ENCODE measurements around the gene AOC2. TPM values are rescaled to one million over a fixed set of nuclear protein-coding genes. Genes with fewer than 3 reads are reported as not detected.
"Not testable (repeated sequence)": the region's sequence is repeated elsewhere in the genome, so short reads cannot be mapped to it uniquely, and the experiment has no call there.

The AOC2 gene
- total and polyA plus RNA-seq, 4 donors = 1.2 to 4.1 (median 2.3) TPM

DNA sequence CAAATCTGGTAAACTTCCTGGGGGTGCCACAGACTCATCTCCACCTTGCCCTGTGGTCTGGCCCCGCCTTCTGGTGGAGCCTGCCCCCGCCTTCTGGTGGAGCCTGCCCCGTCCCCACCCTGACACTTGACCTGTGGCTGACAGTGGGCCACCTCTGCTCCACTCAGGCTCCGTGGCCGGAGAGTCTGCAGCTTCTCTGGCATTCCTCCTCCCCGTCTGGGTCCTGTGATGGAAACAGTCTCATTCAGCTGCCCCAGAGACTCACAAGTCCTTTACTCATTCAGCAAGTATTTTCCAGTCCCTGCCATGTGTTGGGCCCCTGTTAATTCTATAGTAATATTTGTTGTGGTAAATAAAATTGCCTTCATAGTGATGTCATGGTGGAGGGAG lies 35.2 kb downstream of the AOC2 start:
- no peak overlapping the region for H3K4me3 ChIP-seq (ENCODE audit: low read depth, low read length)
- H3K4me1 ChIP-seq (ENCODE audit: control insufficient read depth, insufficient read depth, low read length) = peaks cover 14% of the 10 kb centered on the region
- 68% methylated on average over 5 of the region's 6 CpGs for WGBS (ENCODE audit: insufficient coverage)
- H3K27me3 ChIP-seq (ENCODE audit: control insufficient read depth, insufficient read depth, low read length) = peaks cover 16% of the 10 kb centered on the region
- no peaks in the 10 kb centered on the region for H3K36me3 ChIP-seq (ENCODE audit: control insufficient read depth, insufficient read depth, low read length)
- no peaks in the 10 kb centered on the region for H3K9me3 ChIP-seq (ENCODE audit: control insufficient read depth, insufficient read depth, low read length)
- no peak for DNase-seq (ENCODE audit: low read depth in 4 of 6, low spot score in 6 of 6)
- no peak overlapping the region for H3K27ac ChIP-seq (ENCODE audit: low read depth, low read length)

DNA sequence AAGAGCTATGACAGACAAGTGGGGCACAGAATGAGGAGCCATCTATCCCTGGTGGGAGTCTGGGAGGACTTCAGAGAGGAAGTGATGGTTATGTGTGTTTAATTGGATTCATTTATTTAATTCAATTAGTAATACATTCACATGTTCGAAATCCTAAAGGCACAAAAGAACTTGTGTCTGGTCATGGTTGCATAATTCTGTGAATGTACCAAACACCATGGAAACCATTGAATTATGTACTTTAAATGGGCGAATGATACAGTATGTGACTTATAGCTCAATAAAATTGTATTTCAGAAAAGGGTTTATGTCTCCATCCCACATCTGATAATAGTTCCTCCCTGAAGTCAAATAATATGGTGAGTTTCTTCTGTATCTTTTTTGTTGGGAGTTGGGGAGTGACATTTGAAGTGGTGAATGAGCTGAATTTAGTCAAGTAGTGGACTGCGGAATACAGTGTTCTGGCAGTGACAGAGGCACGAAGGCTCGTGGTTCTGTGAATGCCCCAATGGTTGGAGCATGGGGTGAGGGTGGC lies 36.5 kb downstream of the AOC2 start:
- peak in 4 of 6 donors; percentile 13 to 57 (median 36) for DNase-seq (ENCODE audit: low read depth in 4 of 6, low spot score in 6 of 6)
- Histone ChIP-seq H3K36me3 (ENCODE audit: control insufficient read depth, insufficient read depth, low read length) (no peaks in the 10 kb centered on the region), H3K4me3 (ENCODE audit: low read depth, low read length) (no peak overlapping the region), H3K27me3 (ENCODE audit: control insufficient read depth, insufficient read depth, low read length) (peaks cover 16% of the 10 kb centered on the region), H3K27ac (ENCODE audit: low read depth, low read length) (no peak overlapping the region), H3K4me1 (ENCODE audit: control insufficient read depth, insufficient read depth, low read length) (peaks cover 14% of the 10 kb centered on the region), H3K9me3 (ENCODE audit: control insufficient read depth, insufficient read depth, low read length) (no peaks in the 10 kb centered on the region)
- WGBS (ENCODE audit: insufficient coverage) = 15% methylated on average over 3 of the region's 5 CpGs

DNA sequence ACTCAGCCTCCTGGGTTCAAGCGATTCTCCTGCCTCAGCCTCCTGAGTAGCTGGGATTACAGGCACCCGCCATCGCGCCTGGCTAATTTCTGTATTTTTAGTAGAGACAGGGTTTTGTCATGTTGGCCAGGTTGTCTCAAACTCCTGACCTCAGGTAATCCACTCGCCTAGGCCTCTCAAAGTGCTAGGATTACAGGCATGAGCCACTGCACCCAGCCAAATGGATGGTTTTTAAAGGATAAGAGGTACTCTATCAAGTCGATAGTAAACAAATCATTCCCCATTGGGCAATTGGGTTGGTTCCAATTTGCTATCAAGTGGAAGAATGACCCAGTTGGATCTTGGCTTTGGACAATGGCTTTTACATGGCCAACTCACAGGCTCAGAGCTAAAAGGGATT lies 37.3 kb downstream of the AOC2 start:
- not testable (repeated sequence) for H3K36me3 ChIP-seq (ENCODE audit: control insufficient read depth, insufficient read depth, low read length); H3K9me3 ChIP-seq (ENCODE audit: control insufficient read depth, insufficient read depth, low read length); H3K4me3 ChIP-seq (ENCODE audit: low read depth, low read length); H3K27ac ChIP-seq (ENCODE audit: low read depth, low read length)
- DNase-seq (ENCODE audit: low read depth in 4 of 6, low spot score in 6 of 6) = peak in 1 of 6 donors; percentile 6
- Histone ChIP-seq H3K27me3 (ENCODE audit: control insufficient read depth, insufficient read depth, low read length) (peaks cover 16% of the 10 kb centered on the region), H3K4me1 (ENCODE audit: control insufficient read depth, insufficient read depth, low read length) (peaks cover 16% of the 10 kb centered on the region)
- 87% methylated on average over 3 of the region's 6 CpGs for WGBS (ENCODE audit: insufficient coverage)

DNA sequence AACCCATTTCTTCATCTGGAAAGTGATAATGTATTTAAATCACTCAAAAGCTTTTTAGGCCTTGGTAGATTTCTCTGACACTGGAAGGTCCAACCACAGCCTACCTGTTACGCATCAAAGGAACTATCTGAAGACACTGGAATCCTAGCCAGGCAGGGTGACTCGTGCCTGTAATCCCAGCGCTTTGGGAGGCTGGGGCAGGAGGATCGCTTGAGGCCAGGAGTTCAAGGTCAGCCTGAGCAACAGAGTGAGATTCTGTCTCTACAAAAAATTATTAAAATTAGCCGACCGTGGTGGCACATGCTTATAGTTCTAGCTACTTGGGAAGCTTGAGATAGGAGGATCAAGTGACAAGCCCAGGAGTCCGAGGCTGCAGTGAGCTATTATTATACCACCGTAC lies 37.8 kb downstream of the AOC2 start:
- H3K27me3 ChIP-seq (ENCODE audit: control insufficient read depth, insufficient read depth, low read length) = peaks cover 15% of the 10 kb centered on the region
- peaks cover 18% of the 10 kb centered on the region for H3K4me1 ChIP-seq (ENCODE audit: control insufficient read depth, insufficient read depth, low read length)
- H3K36me3 ChIP-seq (ENCODE audit: control insufficient read depth, insufficient read depth, low read length) = no peaks in the 10 kb centered on the region
- H3K9me3 ChIP-seq (ENCODE audit: control insufficient read depth, insufficient read depth, low read length) = no peaks in the 10 kb centered on the region
- DNase-seq (ENCODE audit: low read depth in 4 of 6, low spot score in 6 of 6) = no peak
- WGBS (ENCODE audit: insufficient coverage) = 95% methylated on average over 7 of the region's 8 CpGs
- no peak overlapping the region for H3K4me3 ChIP-seq (ENCODE audit: low read depth, low read length)
- H3K27ac ChIP-seq (ENCODE audit: low read depth, low read length) = no peak overlapping the region

DNA sequence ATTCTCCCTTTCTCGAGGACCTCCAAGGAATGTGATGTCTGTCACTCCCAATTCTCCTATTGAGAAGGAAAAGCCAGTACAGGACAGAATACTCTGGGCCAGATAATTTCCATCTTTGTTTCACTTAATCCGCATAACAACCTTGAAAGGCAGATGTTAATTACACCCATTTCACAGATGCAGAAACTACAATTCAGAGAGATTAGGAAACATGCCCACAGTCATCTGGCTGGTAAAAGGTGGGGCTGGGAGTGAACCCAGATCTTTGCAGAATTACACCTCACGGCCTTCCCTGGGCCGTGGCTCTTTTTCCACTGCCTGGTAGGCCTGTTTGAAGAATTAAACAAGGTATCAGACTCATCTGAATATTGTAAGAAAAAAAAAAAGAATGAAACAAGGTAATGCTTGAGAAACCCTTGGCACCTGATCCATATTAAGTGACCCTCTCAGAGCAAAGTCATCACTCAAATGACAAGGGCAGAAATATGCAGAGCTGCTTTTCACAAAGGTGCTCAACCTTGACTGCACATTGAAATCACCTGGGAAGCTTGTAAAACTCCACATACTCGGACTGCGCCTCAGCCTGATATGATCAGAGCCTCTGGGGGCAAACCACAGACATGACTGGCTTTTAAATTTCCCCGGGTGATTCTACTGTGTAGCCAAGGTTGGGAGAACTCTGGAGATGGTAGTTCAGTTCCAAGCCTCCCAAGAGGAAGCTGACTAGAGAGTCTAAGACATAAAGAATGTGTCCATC lies 39.6 kb downstream of the AOC2 start:
- H3K27me3 ChIP-seq (ENCODE audit: control insufficient read depth, insufficient read depth, low read length) = peaks cover 4% of the 10 kb centered on the region
- no peak for DNase-seq (ENCODE audit: low read depth in 4 of 6, low spot score in 6 of 6)
- H3K4me1 ChIP-seq (ENCODE audit: control insufficient read depth, insufficient read depth, low read length) = peaks cover 18% of the 10 kb centered on the region
- H3K4me3 ChIP-seq (ENCODE audit: low read depth, low read length) = no peak overlapping the region
- no peak overlapping the region for H3K27ac ChIP-seq (ENCODE audit: low read depth, low read length)
- no peaks in the 10 kb centered on the region for H3K9me3 ChIP-seq (ENCODE audit: control insufficient read depth, insufficient read depth, low read length)
- WGBS (ENCODE audit: insufficient coverage) = 93% methylated on average over 3 of the region's 7 CpGs
- H3K36me3 ChIP-seq (ENCODE audit: control insufficient read depth, insufficient read depth, low read length) = no peaks in the 10 kb centered on the region

DNA sequence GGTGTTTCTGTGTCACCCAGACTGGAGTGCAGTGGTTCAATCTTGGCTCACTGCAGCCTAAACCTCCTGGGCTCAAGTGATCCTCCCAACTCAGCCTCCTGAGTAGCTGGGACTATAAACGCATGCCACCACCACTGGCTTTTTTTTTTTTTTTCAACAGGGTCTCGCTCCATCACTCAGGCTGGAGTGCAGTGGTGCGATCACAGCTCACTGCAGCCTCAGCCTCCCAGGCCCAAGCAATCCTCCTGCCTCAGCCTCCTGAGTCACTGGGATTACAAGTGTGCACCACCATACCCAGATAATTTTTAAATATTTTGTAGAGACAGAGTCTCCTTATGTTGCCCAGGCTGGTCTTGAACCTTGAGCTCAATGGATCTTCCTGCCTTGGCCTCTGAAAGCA lies 41.4 kb downstream of the AOC2 start:
- not testable (repeated sequence) for DNase-seq (ENCODE audit: low read depth in 4 of 6, low spot score in 6 of 6); H3K27me3 ChIP-seq (ENCODE audit: control insufficient read depth, insufficient read depth, low read length); H3K36me3 ChIP-seq (ENCODE audit: control insufficient read depth, insufficient read depth, low read length); H3K9me3 ChIP-seq (ENCODE audit: control insufficient read depth, insufficient read depth, low read length); H3K4me3 ChIP-seq (ENCODE audit: low read depth, low read length); H3K27ac ChIP-seq (ENCODE audit: low read depth, low read length)
- WGBS (ENCODE audit: insufficient coverage) = 100% methylated on average over 1 of the region's 3 CpGs
- peaks cover 12% of the 10 kb centered on the region for H3K4me1 ChIP-seq (ENCODE audit: control insufficient read depth, insufficient read depth, low read length)

DNA sequence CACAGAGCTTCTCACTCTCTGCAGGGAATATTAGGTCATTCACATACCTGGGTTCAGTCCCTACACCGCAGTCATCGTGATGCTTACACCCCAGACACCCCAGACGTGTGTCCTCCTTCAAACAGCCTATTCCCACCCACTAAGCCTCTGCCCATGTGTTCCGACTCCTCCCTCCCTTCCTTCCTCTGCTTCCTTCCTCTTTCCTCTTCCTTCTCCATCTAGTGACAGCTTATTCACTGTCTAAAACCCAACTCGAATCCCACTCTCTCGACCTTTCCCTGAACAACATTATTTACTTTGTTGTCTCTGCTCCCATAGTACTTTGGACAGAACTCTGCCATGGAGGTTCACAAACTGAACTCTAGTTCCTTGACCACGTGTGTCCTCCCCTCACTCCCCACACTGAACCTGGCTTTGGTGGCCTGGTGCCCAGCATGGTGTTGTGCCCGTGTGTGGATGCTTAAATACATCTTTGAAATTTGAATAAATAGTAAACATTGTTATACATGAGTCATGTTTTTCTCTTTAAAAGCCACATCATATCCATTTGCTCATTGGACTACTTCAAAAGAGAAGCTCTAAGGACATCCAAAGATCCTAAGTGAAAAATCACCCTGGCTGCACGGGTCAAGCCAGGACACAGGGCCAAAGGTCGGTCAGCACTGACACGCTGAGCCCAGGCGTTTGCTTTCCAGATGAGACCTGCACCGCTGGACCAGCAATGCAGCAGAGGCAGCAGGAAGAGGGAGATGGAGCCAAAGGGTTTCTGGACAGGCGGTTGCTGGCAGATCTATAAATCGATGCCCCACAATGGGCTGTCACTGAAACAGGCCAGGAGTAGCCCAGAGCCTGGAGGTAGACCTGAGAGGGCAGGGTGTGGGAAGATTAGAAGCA lies 42.1 kb downstream of the AOC2 start:
- Histone ChIP-seq H3K9me3 (ENCODE audit: control insufficient read depth, insufficient read depth, low read length) (no peaks in the 10 kb centered on the region), H3K4me3 (ENCODE audit: low read depth, low read length) (no peak overlapping the region), H3K27ac (ENCODE audit: low read depth, low read length) (no peak overlapping the region), H3K27me3 (ENCODE audit: control insufficient read depth, insufficient read depth, low read length) (no peaks in the 10 kb centered on the region), H3K4me1 (ENCODE audit: control insufficient read depth, insufficient read depth, low read length) (peaks cover 9% of the 10 kb centered on the region), H3K36me3 (ENCODE audit: control insufficient read depth, insufficient read depth, low read length) (no peaks in the 10 kb centered on the region)
- DNase-seq (ENCODE audit: low read depth in 4 of 6, low spot score in 6 of 6) = no peak
- 65% methylated on average over 13 of the region's 15 CpGs for WGBS (ENCODE audit: insufficient coverage)

DNA sequence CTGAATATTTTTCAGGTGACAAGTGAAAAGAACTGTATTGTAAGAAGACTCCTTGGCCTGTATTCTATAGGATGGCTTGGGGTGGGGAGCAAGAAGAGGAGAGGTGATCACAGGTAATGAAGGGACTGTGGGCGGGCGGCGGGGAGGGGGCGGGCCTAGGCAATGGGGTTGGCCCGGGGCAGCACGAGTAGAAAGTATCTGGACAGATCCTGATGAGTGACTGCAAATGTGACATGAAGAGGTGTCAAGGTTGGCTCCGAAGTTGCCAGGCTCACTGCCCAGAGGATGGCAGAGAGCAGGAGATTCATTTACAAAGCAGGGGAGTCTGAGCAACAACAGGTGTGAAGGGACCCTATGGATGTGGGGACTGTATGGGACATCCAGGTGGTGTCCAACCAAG lies 45.4 kb downstream of the AOC2 start:
- no peaks in the 10 kb centered on the region for H3K9me3 ChIP-seq (ENCODE audit: control insufficient read depth, insufficient read depth, low read length)
- H3K4me3 ChIP-seq (ENCODE audit: low read depth, low read length) = no peak overlapping the region
- H3K27me3 ChIP-seq (ENCODE audit: control insufficient read depth, insufficient read depth, low read length) = no peaks in the 10 kb centered on the region
- 90% methylated on average over 6 of the region's 7 CpGs for WGBS (ENCODE audit: insufficient coverage)
- DNase-seq (ENCODE audit: low read depth in 4 of 6, low spot score in 6 of 6) = no peak
- H3K27ac ChIP-seq (ENCODE audit: low read depth, low read length) = no peak overlapping the region
- H3K4me1 ChIP-seq (ENCODE audit: control insufficient read depth, insufficient read depth, low read length) = peaks cover 15% of the 10 kb centered on the region
- no peaks in the 10 kb centered on the region for H3K36me3 ChIP-seq (ENCODE audit: control insufficient read depth, insufficient read depth, low read length)

DNA sequence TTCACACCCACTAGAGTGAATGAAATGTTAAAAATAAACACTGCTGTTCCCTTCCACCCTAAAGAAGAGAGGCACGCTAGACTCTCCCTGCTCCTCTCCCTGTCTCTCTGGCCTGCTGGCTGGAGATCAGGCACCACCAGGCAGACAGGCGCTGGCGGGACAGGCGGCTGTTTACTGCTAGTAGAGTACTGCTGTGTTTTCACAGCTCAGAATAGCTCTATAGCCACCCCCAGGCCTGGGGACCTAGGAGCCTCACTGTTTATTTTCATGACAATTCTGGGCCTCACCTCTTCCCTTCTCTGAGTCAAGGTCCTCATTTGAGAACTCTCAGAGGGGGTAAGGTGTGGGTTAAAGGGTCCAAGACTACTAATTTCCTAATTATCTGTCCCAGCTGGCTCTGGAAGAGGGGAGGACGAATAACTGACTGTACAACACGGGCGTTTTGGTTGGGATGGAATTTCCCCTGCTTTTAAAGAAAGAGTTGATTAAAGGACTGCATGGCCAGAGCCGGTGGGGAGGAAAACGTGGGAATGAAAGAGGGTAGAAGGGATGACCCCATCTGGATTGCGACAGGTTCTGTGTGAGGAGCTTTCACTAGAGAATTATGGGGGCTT lies 47.3 kb downstream of the AOC2 start:
- peak in 1 of 6 donors; percentile 30 for DNase-seq (ENCODE audit: low read depth in 4 of 6, low spot score in 6 of 6)
- H3K27me3 ChIP-seq (ENCODE audit: control insufficient read depth, insufficient read depth, low read length) = no peaks in the 10 kb centered on the region
- WGBS (ENCODE audit: insufficient coverage) = 30% methylated on average over 9 of the region's 10 CpGs
- H3K9me3 ChIP-seq (ENCODE audit: control insufficient read depth, insufficient read depth, low read length) = no peaks in the 10 kb centered on the region
- no peak overlapping the region for H3K4me3 ChIP-seq (ENCODE audit: low read depth, low read length)
- peak overlapping the region; percentile 52 for H3K27ac ChIP-seq (ENCODE audit: low read depth, low read length)
- peaks cover 14% of the 10 kb centered on the region for H3K4me1 ChIP-seq (ENCODE audit: control insufficient read depth, insufficient read depth, low read length)
- H3K36me3 ChIP-seq (ENCODE audit: control insufficient read depth, insufficient read depth, low read length) = no peaks in the 10 kb centered on the region
